Globus pallidus (tissue), 1 donor: ENCODE data around the gene IL32.

ENCODE experiments used
- DNase-seq: peaks from one replicate; pipeline ENCODE4 v3.0.0-alpha.2; 2015; ENCODE audit warnings: low spot score

The IL32 gene

DNA sequence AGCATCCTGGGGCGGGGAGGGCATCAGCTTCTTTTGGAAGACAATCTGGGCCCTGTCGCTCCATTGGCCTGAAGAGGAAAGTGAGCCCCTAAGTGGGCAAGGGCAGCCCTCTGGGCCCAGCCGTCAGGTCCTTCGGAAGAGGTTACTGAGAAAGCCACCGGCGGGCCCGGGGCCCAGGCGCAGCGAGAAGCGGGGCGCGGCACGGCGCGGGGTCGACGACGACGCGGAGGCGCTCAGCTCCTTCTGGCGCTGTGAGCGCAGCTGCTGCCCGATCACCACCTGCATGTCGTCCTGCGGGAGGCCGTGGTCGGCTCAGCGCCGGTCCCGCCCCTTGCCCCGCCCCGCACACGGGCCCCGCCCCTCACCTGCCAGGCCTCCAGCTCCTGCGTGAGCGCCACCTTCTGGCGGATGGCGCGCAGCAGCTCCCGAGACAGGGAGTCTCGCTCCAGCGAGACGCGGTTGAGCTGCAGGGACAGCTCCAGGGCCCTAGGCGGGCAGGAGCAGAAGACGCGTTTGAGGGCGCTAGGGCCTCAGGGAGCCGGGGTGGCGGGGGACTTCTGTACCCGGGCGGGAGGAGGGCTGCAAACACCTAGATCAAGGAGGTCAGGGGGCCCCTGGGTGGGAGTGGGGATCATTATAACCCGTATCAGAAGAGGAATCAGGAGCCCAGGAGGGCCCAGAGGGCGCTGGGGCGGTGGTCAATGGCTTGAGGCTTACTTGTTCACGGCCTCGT is 37.3 kb upstream of the IL32 start:
- DNase-seq: peak; percentile 40

DNA sequence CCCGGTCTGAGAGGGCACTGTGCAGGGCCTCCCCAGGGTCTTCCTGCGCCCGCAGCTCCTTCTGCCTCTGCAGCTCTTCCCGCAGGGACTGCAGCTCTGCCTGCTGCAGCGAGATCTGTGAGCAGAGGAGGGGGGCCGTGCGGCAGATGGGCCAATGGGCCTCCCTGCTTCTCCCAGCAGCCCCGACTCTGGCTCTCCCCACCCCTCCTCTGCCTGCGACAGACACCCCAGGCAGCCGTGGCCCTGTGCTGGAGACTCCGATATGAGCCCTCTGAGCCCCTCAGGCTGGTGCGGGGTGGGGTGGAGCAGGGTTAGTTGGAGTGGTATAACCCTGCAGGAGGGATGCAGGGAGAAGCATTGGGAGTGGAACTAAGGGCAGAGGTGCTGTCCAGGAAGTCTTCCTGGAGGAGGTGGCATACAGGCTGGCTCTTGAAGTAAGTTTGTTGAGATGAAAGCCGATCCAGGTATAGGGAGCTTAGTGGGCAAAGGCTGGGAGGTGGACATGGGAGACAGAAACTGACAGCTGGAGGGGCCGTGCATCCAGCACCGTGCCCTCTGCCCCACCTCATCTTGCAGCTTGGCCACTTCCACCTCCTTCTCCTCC is 36.6 kb upstream of the IL32 start:
- DNase-seq: no peak

DNA sequence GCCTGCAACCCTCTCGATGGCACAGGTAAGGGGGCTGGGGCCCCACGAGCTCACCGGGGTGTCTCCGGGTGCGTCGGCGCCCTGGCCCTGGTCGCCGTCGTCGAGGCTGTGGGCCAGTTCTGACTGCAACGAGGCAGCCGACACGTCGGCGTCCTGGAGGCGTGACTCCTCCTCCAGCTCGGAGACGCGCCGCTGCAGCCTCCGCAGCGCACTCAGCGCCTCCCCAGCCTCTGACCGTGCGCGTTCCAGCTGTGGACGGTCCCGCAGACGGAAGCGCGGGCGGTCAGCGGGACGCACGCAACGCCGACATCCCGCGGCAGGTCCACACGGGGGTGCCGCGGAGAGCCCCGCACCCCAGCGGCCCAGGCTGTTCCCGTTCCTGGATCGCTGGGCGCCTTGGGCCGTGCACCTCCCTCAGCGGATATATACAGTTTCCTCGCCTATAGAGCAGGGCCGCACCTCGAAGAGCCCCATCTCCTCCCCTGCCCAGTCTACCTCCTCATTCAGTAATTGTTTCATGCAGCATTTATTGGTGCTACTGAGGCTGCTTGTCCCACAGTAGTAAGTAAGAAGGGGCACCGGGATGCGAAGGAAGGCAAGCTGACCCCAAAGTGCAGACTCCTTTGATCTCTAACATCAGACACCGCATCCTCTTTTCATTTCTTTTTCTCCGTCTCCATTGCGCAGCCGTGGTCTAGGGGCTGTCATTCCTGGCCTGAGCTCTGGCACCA is 35.8 kb upstream of the IL32 start:
- no peak for DNase-seq

DNA sequence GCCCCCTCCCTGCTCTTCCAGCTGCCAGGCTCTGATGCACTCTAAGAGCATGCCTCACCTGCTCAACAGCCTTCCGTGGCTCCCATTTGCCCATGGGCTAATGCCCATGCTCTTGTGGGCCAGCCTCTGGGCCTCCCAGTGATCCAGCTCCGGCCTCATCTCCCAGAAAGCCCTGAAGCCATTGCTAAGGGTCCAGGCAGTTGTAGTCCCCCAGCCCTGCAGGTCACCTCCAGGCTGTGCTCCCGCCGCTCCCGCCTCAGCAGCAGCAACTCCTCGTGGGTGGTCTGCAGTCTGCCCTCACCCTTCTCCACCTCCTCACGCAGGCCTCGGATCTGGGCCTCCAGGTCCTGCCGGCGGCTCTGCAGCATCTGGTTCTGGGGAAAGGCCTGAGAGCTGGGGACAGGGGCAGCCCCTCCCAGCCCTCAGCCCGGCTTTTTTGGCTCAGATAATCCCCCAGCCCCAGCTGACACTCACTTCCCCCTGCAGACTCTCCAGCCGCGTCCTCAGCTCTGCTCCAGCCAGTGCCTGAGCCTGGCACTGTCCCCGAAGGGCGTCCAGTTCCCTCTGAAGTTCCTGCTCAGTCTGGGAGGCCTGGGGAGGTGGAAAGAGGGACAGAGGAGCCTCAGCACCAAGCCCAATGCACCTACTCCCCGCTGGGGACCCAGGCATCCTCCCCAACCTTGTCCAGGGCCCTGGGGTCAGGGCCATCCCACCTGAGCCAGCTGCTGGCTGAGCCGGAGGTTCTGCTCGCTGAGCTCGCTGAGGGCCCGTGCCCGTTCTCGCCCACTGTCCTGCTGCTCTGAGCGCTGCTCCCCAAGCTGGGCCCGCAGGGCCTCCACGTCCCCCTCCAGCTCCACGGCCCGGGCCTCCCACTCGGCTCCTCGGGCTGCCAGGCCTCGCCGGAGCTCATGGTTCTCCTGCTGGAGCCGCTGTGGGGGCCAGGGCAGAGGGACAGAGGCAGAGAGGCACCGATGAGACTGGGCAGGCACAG is 34.9 kb upstream of the IL32 start:
- no peak for DNase-seq

DNA sequence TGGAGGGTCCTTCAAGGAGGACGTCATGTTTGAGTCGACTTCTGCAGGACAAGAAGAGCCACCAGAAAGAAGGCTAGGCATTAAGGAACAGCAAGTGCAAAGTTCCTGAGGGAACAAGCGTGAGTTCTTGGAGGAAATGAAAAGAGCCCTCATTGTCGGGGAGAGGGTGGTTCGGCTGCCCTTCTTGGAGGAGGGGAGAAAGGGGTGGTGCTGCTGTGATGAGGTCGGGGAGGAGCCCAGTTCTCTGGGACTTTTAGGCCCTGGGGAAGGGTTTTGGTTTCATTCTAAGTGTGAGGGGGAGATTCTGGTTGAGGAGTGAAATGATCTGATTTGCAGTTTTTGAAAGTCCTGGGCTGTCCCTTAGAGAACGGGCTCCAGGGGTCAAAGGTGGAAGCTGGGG is 32.8 kb upstream of the IL32 start:
- no peak for DNase-seq

DNA sequence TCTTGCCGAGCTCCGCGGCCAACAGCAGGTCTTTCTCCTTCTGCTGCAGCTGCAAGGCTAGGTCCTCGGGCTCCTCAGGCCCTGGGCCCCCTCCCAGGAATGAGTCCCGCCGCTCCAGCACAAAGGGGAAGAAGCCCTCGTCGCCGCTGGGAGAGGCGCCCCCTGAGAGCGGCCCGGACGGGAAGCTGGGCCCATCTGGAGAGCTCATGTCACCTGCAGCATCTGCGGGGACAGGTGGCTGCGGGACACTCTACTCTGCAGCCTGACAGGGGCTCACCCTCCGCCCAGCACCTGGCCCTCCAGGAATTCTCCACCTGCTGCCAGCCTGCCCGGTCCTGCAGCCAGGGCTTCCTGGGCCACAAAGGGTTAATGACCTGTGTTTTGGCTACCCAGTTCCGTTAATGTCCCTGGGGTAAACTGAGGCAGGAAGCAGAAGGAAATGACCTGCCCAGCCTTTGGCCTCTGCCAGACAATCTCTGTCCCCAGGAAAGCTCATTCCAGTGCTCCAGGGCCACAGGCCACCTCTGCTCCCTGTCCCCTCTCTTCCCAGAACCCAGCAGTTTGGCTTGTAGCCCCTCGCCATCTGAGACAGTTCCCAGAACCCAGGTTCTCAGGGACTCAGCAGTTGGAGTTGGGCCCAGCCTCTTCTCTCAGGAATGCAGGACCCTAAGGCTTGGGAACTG is 30.0 kb upstream of the IL32 start:
- DNase-seq: no peak

DNA sequence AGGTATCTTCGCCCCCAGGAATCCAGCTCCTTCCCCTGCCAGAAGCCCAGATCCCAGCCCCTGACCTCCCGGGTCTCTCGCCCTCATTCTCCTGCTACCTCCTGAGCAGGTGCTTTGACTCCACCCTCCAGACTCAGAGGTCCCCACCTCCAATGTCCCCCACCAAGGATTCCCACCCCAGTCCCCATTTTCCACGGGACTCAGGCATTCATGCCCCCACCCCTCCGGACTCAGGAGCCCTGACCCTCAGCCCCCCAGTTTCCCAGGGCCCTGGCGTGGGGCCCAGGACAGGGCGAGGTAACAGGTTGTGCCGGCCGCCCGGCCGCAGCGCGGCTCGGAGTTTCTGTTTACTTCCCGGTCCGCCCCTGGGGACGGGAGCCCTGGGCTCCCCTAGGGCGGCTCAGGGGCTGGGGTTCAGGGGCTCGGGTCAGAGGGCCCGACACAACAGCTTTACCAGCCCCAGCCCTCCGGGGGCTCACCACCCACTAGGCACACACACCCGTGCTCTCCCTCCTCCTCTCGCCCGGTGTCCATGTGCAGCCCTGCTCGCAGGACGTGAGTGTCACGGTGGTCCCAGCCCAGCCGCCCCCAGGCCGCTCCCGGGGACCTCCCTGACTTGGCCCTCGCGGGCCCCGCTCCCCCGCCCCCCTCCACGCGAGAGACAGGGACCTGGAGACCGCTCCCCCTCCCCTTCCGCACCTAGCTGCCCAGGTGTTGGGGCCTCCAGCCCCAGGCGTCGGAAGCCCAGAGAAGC is 29.3 kb upstream of the IL32 start:
- no peak for DNase-seq

DNA sequence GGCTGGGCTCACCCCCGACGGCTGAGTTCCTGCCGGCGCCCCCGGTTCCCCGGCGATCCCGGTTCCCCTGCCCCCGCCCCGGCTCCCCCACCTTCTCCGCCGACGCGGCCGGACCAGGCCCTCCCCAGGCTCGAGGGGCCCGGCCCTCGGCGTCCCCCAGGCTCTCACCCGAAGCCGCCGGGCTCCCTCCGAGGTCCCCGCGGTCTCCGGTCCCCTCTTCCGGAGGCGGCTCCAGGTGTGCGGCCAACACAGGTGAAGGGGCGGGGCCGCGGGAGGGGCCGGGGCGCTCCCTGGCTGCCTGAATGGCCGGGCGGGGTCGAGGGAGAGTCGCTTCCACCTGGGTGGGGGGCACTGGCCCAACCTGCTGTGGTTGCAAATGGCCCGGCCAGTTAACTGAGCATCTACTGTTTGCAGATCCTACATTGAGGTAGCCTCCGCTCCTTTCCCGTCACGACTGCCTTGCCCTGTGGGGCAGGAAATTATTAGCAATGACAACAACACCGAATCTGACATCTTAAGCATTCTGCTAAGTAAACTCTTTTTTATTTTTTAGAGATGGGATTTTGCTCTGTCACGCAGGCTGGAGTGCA is 28.6 kb upstream of the IL32 start, which contains the start of gene BICDL2:
Gene BICDL2, minus strand, starts transcription at position 219 of the 590 bp plus-strand sequence. CDS start 1,448 bp downstream, outside the sequence.
- DNase-seq: no peak

DNA sequence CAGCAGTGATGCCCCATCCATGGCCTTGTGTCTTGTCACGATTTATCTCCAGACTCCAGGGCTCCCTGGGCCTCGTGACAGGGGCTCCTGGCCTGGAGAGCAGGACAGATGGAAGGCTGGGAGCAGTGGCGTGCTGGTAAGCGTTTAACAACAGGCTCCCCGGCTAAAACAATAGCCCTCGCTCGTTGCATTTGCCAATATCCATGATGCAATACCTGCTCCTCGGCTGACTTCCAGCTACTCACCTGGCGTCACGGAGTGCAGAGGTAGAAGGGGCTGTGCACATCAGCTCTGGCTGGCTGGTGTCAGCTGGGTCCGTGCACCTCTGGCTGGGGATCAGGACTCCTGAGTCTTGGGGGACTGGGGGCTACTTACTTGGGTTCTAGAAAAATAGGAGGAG is 27.2 kb upstream of the IL32 start:
- DNase-seq: no peak

DNA sequence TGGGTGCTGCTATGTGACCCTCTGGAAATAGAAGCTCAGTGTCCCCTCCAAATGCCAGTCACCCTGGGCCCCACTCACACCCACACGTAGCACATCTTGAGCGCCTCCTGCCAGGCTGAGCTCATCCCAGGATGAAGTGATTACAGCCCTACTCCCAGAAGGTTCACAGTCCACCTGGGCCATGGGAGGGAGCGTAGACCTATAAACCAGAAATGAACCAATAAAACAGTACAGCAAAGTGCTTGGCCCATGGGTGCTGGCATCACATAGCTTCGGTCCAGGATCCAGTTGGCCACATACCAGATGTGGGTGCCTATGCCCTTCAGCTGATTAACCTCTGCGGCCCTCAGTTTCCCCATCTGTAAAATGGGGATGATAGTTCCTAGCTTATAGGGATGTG is 26.5 kb upstream of the IL32 start:
- DNase-seq: no peak

DNA sequence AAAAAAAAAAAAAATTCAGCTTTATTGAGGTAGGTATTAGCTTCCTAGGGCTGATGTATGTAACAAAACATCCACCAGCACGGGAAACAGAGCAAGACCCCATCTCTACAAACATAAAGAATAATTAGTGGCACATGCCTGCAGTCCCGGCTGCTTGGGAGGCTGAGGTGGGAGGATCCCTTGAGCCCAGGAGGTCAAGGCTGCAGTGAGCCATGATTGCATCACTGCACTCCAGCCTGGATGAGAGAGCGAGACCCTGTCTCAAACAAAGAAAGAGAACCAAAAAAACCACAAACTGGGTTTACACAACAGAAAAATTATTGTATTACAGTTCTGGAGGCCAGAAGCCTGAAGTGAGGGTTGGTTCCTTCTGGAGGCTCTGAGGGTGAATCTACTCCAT is 23.1 kb upstream of the IL32 start:
- no peak for DNase-seq

DNA sequence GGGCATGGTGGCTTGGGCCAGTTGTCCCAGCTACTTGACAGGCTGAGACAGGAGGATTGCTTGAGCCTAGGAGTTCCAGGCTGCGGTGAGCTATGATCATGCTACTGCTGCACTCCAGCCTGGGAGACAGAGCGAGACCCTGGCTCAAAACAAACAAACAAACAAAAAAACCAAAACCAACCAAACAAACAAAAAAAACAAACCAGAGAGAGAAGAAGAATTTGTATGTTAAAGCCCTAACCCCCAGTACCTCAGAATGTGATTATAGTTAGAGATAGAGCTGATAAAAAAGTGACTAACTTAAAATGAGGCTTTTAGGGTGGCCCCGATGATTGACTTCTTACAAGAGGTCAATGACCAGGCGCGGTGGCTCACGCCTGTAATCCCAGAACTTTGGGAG is 20.7 kb upstream of the IL32 start:
- DNase-seq: no peak

DNA sequence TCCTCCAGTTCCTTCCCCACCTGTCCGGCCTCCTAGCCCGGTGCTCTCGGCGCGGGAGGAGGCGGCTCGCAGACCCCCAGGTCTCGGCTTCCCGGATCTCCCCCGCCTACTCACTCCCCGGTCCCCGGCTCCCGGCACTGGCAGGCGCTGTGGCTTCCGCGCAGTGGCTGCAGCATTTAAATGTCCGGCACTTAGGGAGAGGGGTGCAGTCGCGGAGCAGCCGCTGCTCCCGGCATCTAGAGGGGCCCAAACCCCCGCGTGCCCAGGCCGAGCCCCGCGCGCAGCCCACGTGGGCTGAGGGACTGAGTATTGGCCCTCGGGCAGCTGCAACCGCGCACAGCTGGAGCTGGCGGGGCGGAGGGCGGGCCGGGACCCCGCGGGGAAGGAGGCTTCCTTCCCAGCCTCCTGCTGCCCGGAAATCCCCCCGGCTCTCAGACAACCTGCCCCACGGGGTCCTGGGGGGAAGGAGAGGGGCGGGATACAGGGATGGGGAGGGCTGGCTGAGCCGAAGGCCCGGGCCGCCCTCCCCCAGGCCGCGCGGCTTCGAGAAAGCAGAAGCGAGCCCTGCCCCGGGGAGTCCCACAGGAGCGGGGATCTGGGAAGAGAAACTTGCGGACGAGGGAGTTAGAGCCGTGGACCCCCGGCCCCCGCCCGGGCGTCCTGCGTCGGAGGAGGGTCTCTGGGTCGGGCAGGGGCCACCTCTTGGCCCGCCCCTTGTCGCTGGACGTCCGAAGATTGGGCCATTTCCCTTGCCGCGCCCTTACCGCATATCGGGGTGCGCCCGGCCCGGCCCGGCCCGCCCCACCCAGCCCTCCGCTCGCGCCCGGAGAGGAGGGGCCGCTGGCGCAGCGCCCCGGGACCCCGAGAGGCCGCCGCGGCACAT is 19.4 kb upstream of the IL32 start, which contains the start of gene MMP25:
Gene MMP25, plus strand, starts transcription at position 804 of the 883 bp plus-strand sequence. CDS start 357 bp downstream, outside the sequence.
- DNase-seq: no peak

DNA sequence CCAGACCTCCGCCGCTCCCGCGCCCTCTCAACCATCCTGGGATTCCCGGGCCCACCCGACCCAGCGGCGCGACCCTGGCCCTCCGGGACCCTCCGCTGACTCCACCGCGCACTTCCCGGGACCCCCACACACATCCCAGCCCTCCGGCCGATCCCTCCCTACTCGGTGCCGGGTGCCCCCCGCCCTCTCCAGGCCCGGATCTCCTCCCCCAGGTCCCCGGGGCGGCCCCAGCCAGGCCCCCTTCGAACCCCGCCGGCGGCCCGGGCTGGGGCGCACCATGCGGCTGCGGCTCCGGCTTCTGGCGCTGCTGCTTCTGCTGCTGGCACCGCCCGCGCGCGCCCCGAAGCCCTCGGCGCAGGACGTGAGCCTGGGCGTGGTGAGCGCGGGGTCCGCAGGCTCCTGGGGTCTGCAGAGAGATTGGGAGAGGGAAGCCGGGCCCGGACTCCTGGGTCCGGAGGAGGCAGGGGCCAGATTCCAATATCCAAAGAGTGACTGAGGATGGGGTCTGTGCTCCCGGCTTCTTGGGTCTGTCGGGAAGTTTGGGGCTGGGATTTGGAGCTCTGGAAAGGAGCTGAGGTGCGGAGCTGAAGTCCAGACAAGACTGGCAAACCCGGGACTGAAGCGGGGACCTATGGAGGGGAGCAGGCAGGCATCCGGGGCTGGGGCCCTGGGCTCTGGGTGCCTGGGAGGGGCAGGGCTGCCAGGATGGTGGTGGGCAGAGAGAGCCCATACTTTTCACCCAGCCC is 18.6 kb upstream of the IL32 start:
- DNase-seq: no peak

DNA sequence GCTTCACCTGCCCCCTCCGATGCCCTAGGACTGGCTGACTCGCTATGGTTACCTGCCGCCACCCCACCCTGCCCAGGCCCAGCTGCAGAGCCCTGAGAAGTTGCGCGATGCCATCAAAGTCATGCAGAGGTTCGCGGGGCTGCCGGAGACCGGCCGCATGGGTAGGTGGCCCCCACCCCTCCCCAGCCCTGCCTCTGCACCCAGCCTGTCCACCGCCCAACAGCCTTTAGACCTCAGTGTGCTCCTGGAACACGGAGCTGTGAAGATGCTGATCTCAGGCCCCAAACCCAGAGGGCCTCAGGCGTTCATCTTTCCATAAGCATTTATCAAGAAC is 18.1 kb upstream of the IL32 start:
- DNase-seq: no peak

DNA sequence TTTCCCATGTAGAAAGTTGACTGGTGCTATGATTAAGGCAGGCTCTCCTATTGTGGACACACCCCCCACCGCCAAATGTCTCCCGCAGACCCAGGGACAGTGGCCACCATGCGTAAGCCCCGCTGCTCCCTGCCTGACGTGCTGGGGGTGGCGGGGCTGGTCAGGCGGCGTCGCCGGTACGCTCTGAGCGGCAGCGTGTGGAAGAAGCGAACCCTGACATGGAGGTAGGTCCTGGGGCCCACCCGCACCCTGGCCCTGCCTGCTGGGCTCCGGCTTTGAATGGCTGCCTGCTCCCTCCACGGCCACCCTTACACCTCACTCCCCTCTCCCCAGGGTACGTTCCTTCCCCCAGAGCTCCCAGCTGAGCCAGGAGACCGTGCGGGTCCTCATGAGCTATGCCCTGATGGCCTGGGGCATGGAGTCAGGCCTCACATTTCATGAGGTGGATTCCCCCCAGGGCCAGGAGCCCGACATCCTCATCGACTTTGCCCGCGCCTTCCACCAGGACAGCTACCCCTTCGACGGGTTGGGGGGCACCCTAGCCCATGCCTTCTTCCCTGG is 15.4 kb upstream of the IL32 start:
- DNase-seq: no peak

DNA sequence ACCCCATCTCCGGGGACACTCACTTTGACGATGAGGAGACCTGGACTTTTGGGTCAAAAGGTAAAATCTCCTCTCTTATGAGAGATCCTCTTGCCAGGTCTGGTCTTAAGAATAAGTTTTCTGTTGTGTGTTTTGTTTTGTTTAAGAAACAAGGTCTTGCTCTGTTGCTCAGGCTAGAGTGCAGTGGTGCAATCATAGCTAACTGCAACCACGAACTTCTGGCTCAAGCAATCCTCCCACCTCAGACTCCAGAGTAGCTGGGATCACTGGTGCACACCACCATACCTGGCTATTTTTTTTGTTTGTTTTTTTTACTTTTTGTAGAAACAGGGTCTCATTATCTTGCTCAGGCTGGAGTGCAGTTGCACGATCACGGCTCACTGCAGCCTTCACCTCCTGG is 15.0 kb upstream of the IL32 start:
- DNase-seq: no peak

DNA sequence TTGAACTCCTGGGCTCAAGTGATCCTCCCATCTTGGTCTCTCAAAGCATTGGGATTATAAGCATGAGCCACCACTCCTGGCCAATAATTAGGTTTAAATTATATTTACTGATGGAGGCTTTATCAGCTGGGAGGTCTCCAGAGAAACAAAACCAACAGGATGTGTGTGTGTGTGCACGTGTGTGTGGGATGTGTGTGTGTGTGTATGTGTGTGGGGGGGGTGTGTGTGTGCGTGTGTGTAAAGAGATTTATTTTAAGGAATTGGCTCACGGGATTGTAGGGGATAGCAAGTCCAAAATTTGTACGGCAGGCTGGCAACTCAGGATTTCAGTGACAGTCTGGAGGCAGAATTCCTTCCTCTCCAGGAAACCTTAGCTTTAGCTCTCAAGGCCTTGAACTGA is 14.4 kb upstream of the IL32 start:
- no peak for DNase-seq
